Muscle layer of duodenum (tissue), 2 donors: ENCODE results near the gene RAB42.
"Not testable (repeated sequence)": the region's sequence is repeated elsewhere in the genome, so short reads cannot be mapped to it uniquely, and the experiment has no call there.

Experiments used
- H3K27ac ChIP-seq: one replicate; pipeline ENCODE4 v1.7.0; 2013; ENCODE audit warnings: mild to moderate bottlenecking, low read length
- H3K27me3 ChIP-seq: one replicate; pipeline ENCODE4 v1.7.0; 2013; ENCODE audit warnings: low read depth, mild to moderate bottlenecking, control low read depth, low read length
- H3K36me3 ChIP-seq, 2 donors: one replicate each; pipeline ENCODE4 v1.7.0; 2013; ENCODE audit warnings: low read length in 2 of 2, control low read depth in 1 of 2, mild to moderate bottlenecking in 1 of 2; ENCODE audit not compliant: insufficient read depth in 2 of 2, control insufficient read depth in 1 of 2
- H3K4me1 ChIP-seq, 2 donors: one replicate each; pipeline ENCODE4 v1.7.0; 2013; ENCODE audit warnings: low read length in 2 of 2, mild to moderate bottlenecking in 2 of 2, control low read depth in 1 of 2, moderate library complexity in 1 of 2; ENCODE audit not compliant: insufficient read depth in 2 of 2, control insufficient read depth in 1 of 2
- H3K4me3 ChIP-seq, 2 donors: one replicate each; pipeline ENCODE4 v1.7.0; 2013; ENCODE audit warnings: low read length in 2 of 2, low read depth in 1 of 2, mild to moderate bottlenecking in 1 of 2
- H3K9me3 ChIP-seq, 2 donors: one replicate each; pipeline ENCODE4 v1.7.0; 2013; ENCODE audit warnings: low read length in 2 of 2, control low read depth in 1 of 2, mild to moderate bottlenecking in 1 of 2; ENCODE audit not compliant: control insufficient read depth in 1 of 2
- donor health status: healthy.

RAB42 gene

DNA sequence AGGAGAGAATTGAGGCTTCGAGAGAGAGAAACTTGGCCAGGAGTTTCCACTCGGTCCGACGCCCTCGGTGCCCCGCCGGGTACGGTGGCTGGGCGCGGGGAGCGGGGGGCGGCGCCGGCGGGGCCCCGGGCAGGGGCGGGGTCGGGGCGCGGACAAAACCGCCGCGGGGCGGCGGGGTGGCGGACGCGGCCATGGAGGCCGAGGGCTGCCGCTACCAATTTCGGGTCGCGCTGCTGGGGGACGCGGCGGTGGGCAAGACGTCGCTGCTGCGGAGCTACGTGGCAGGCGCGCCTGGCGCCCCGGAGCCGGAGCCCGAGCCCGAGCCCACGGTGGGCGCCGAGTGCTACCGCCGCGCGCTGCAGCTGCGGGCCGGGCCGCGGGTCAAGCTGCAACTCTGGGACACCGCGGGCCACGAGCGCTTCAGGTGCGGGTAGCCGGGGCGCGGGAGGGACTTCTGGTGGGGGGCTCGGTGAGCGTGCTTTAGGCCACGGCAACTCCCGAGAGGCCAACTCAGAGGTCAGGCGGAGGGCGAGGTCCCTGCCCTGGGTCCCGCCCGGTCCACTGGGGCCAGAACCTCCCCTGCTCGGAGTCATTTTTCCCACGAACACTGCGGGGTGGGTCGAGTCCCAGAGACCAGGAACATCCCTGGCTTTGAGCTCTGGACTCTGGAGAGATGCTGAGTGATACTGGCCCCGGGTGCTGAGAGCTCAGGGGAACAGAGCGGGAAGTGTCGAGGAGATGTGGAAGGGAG, 431 bp downstream of the RAB42 start:
- Histone ChIP-seq H3K27me3 (no peaks in the 10 kb centered on the region), H3K9me3 (no peaks in the 10 kb centered on the region), H3K27ac (no peak overlapping the region), H3K4me1 (peaks cover 0 to 5% of the 10 kb centered on the region in 2 donors), H3K4me3 (peak overlapping the region; percentile 57 to 66), H3K36me3 (no peaks in the 10 kb centered on the region)

DNA sequence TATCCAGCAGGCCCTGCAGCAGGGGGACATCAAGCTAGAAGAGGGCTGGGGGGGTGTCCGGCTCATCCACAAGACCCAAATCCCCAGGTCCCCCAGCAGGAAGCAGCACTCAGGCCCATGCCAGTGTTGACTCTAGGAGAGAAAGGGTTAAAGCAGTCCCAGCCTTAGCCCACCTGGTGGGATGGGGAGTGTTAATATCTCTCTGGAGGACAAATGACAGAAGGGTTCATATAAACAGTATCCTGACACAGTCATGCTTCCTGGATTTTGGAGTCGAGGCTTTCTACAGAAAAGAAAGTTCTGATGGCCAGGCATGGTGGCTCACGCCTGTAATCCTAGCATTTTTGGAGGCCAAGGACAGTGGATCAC, 1.9 kb downstream of the RAB42 start:
- H3K27ac ChIP-seq, H3K4me1 ChIP-seq, H3K9me3 ChIP-seq, H3K36me3 ChIP-seq, H3K4me3 ChIP-seq, H3K27me3 ChIP-seq: not testable (repeated sequence)

DNA sequence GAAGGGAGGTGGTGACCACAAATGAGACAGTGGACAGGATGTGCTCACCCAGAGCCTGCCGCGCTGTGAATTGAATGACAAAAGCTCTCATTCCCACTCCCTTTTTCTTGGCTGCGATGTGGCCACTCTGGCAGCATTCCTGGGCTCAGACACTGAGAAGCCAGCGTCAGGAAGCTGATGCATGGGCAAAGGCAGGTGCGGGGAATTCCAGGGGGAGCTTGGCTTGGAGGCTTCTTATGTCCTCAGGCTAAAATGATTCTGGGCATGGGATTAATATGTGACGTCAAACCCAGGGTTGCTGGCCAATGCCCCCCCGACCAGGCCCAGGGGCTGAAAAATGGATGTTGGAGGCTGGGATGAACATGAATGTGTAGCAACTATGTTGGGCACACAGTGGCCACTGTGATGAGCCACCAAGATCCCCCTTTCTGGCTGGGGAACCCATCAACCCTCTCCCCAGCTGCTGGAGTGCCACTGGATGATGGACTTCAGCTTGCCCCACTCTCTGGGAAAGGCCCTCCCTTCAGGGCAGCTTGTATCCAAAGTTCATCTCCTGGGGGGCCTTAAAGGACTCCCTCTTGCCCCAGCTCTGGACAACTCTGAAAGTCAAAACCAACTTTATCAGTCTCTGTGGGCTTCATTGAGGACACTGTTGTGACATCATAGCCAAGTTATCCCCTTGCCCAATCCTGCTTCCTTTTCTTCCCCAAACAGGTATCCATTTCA, 2.8 kb downstream of the RAB42 start:
- H3K27me3 ChIP-seq, H3K9me3 ChIP-seq, H3K4me3 ChIP-seq, H3K36me3 ChIP-seq, H3K27ac ChIP-seq, H3K4me1 ChIP-seq: not testable (repeated sequence)

GRCh38 chr1:28595412-28596191, 3.5 kb downstream of the RAB42 start:
- Histone ChIP-seq H3K36me3 (peaks cover 0 to 3% of the 10 kb centered on the region in 2 donors), H3K4me1 (peaks cover 0 to 5% of the 10 kb centered on the region in 2 donors), H3K27me3 (no peaks in the 10 kb centered on the region), H3K27ac (no peak overlapping the region), H3K4me3 (no peak overlapping the region), H3K9me3 (no peaks in the 10 kb centered on the region)

- not testable (repeated sequence) for H3K4me1 ChIP-seq, H3K9me3 ChIP-seq, H3K27me3 ChIP-seq, H3K36me3 ChIP-seq, H3K4me3 ChIP-seq, H3K27ac ChIP-seq
Observed at GRCh38 chr1:28596276-28596675, 4.2 kb downstream of the RAB42 start.

- H3K4me3 ChIP-seq = no peak overlapping the region
- H3K36me3 ChIP-seq = peaks cover 12 to 30% of the 10 kb centered on the region in 2 donors
- H3K9me3 ChIP-seq = no peaks in the 10 kb centered on the region
- peak overlapping the region; percentile 16 for H3K27ac ChIP-seq
- H3K4me1 ChIP-seq = peaks cover 0 to 9% of the 10 kb centered on the region in 2 donors
- H3K27me3 ChIP-seq = no peaks in the 10 kb centered on the region
Observed at GRCh38 chr1:28601696-28602095, 9.6 kb downstream of the RAB42 start.

DNA sequence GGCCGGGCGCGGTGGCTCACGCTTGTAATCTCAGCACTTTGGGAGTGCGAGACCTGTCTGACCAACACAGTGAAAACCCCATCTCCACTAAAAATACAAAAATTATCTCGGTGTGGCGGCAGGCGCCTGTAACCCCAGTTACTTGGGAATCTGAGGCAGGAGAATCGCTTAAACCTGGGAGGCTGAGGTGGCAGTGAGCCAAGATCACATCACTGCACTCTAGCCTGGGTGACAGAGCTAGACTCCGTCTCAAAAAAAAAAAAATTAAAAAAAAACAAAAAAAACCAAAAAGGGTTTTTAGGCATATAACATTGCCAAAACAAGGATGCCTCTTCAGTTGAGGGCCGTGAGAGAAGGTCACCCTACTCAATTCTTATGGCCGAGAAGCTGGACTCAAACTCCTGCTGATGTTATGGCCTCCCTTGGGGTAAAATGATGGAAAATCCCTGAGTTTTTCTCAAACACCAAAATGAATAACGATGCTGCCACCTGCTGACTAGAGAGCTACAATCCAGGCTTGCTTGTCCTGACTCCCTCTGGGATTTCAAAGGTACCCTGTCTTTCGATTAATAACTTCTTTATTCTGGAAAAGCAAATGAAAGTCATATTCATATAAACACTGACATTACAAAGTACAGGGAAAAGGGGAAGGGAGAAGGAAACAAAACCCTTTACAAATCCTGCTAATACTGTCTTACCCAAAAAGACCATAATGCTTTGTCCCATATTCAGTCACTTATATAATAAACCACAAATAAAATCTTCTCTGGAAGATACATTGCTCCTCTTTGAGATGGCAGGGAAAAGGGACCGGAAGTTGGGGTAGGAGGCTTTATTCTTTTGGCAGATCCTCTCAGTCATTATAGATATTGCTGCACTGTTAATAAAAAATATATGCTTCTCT, 10.7 kb downstream of the RAB42 start:
- Histone ChIP-seq H3K27ac (no peak overlapping the region), H3K4me3 (no peak overlapping the region), H3K4me1 (peaks cover 0 to 9% of the 10 kb centered on the region in 2 donors), H3K36me3 (peaks cover 12 to 36% of the 10 kb centered on the region in 2 donors), H3K27me3 (no peaks in the 10 kb centered on the region), H3K9me3 (no peaks in the 10 kb centered on the region)

DNA sequence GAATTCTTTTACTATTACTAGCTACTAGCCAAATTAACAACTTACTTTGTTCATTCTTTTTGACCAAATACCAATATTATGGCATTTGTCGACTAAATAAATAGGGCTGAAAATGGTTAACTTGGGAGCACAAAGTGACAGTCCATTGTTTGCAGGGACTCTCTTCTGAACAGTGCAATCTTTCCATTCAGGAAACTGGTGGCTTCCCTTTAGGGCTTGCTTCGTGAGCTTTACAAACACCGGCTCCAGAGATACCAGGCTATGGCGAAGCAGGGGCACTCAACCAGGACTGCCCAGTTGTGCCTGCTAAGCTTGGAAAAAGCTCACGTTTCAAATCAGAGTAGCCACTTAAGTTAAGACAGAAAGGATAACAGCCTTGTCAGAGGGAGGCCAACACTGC, 12.3 kb downstream of the RAB42 start:
- H3K9me3 ChIP-seq = no peaks in the 10 kb centered on the region
- H3K36me3 ChIP-seq = peaks cover 12 to 37% of the 10 kb centered on the region in 2 donors
- H3K4me1 ChIP-seq = peaks cover 0 to 9% of the 10 kb centered on the region in 2 donors
- H3K27me3 ChIP-seq = no peaks in the 10 kb centered on the region
- no peak overlapping the region for H3K27ac ChIP-seq
- H3K4me3 ChIP-seq = no peak overlapping the region

DNA sequence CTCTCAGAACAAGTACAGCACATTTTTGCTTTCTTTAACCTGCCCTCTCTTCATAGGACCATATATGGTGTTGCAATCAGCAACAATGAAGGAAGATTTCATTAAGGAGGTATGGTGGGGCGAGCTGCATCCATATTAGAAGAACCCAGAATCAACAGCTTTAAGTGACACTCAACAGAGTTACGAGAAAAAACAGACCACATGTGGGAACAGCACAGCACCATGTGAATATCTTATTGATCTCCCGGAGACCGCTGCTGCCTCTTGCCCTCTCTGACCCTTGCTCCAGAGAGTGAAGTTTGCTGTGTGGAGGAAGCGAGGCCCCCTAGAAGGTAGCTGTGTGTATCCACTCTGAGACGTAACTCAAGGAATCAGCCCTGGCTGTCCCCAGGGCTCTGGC, 12.9 kb downstream of the RAB42 start:
- H3K9me3 ChIP-seq = no peaks in the 10 kb centered on the region
- no peaks in the 10 kb centered on the region for H3K27me3 ChIP-seq
- no peak overlapping the region for H3K27ac ChIP-seq
- no peak overlapping the region for H3K4me3 ChIP-seq
- peaks cover 12 to 34% of the 10 kb centered on the region in 2 donors for H3K36me3 ChIP-seq
- peaks cover 0 to 9% of the 10 kb centered on the region in 2 donors for H3K4me1 ChIP-seq

GRCh38 chr1:28606771-28607170, 14.7 kb downstream of the RAB42 start:
- H3K27me3 ChIP-seq = no peaks in the 10 kb centered on the region
- H3K36me3 ChIP-seq = peaks cover 18 to 44% of the 10 kb centered on the region in 2 donors
- no peak overlapping the region for H3K4me3 ChIP-seq
- H3K4me1 ChIP-seq = peaks cover 0 to 4% of the 10 kb centered on the region in 2 donors
- no peak overlapping the region for H3K27ac ChIP-seq
- no peaks in the 10 kb centered on the region for H3K9me3 ChIP-seq
